Upper lobe of left lung (tissue), 4 donors: Measurements from ENCODE around the gene PLEKHG4B.
"Not testable (repeated sequence)": the region's sequence is repeated elsewhere in the genome, so short reads cannot be mapped to it uniquely, and the experiment has no call there.

Experiments used
- POLR2A ChIP-seq, 4 donors: fragments of 450-650 bp; IDR thresholded peaks; one replicate each; pipeline ENCODE4 v1.5.1; 2016 to 2017; ENCODE audit warnings: antibody characterized with exemption in 4 of 4, mild to moderate bottlenecking in 2 of 4
- POLR2AphosphoS5 ChIP-seq, 2 donors: sonication (generic); formaldehyde crosslinking; IDR thresholded peaks; one replicate each; pipeline ENCODE4 v1.5.1; 2017; ENCODE audit warnings: antibody characterized with exemption in 2 of 2

GRCh38 chr5:222951-223715 lies 131.2 kb downstream of the PLEKHG4B start:
- not testable (repeated sequence) for TF ChIP-seq POLR2A, POLR2AphosphoS5 (IDR thresholded peaks at IDR 0.05)
